HCT116 (cell line): ENCODE results near the gene KIAA1671. TPM values are rescaled to one million over a fixed set of nuclear protein-coding genes. Genes with fewer than 3 reads are reported as not detected.

ENCODE experiments used
- ATAC-seq: fragments of 200-7000 bp; cut with Tn5 transposase; 2 replicates; pipeline ENCODE4 v1.9.1; 2020; ENCODE audit warnings: mild to moderate bottlenecking, moderate library complexity
- BruUV-seq: library from RNA; stranded (reverse); fragments of 400-500 nt; replicated peaks from 2 replicates; lab custom pipeline; 2021; lab: Mats Ljungman, UMichigan
- CTCF ChIA-PET: fragments of 300-600 bp; sonication (Branson Sonifier 250); formaldehyde crosslinking; loops from one replicate; lab custom pipeline; 2021; ENCODE audit warnings: antibody characterized with exemption; lab: Charles Lee
- POLR2A ChIA-PET: fragments of 300-600, 350-600 bp; sonication (Branson Sonifier 250); formaldehyde crosslinking; loops from one replicate; lab custom pipeline; 2021; ENCODE audit warnings: antibody characterized with exemption; lab: Charles Lee
- RAD21 ChIA-PET, 2 experiments: fragments of 300-600 bp; sonication (Branson Sonifier 250); formaldehyde crosslinking; loops; one replicate each; lab custom pipeline; 2023; ENCODE audit warnings: low total read pairs in 2 of 2; ENCODE audit not compliant: uncharacterized antibody in 2 of 2, unreplicated experiment in 2 of 2, low non-redundant PET in 1 of 2; lab: Charles Lee
- DNase-seq: peaks from one replicate; pipeline ENCODE4 v3.0.0-alpha.2; 2010; ENCODE audit warnings: low read depth, low spot score
- H2AFZ ChIP-seq: fragments of 200-600 bp; shearing (Covaris generic), sonication (generic); 2 replicates; pipeline ENCODE4 v1.6.1; 2017; ENCODE audit warnings: low read depth, mixed run types, mixed read lengths, antibody characterized with exemption, low read length; ENCODE audit not compliant: poor library complexity, severe bottlenecking
- H3K27ac ChIP-seq: 2 replicates; pipeline ENCODE4 v1.5.1; 2012; ENCODE audit warnings: low read depth, low read length
- H3K27me3 ChIP-seq: fragments of 200-600 bp; sonication (generic); 2 replicates; pipeline ENCODE4 v1.6.1; 2016; ENCODE audit warnings: mixed run types, low read length, mixed read lengths; ENCODE audit not compliant: insufficient read depth
- H3K36me3 ChIP-seq, 2 experiments: fragments of 200-500 bp in 1 of 2; fragments of 200-600 bp in 1 of 2; sonication (Bioruptor generic) in 1 of 2; sonication (generic) in 1 of 2; 2 replicates each; pipeline versions ENCODE4 v1.5.1 to v1.6.1; 2014 to 2016; ENCODE audit warnings: low read length in 2 of 2, inconsistent platforms in 1 of 2, mixed read lengths in 1 of 2, mixed run types in 1 of 2; ENCODE audit not compliant: insufficient read depth in 2 of 2, control insufficient read depth in 1 of 2
- H3K4me1 ChIP-seq, 2 experiments: fragments of 200-600 bp in 1 of 2; sonication (generic) in 1 of 2; 2 replicates each; pipeline versions ENCODE4 v1.5.1 to v1.6.1; 2012 to 2017; ENCODE audit warnings: low read length in 2 of 2, inconsistent platforms in 1 of 2, mild to moderate bottlenecking in 1 of 2, mixed read lengths in 1 of 2, mixed run types in 1 of 2, moderate library complexity in 1 of 2; ENCODE audit not compliant: insufficient read depth in 2 of 2, control insufficient read depth in 1 of 2
- H3K4me2 ChIP-seq: fragments of 200-600 bp; sonication (generic); 2 replicates; pipeline ENCODE4 v1.6.1; 2017; ENCODE audit warnings: mixed run types, low read length, mixed read lengths
- H3K4me3 ChIP-seq, 2 experiments: fragments of 200-600 bp in 1 of 2; sonication (generic) in 1 of 2; replicated peaks in 1 of 2; 2 replicates each; pipeline ENCODE4 v1.5.1; 2011 to 2016; ENCODE audit warnings: low read length in 2 of 2, control low read depth in 1 of 2, low read depth in 1 of 2, mild to moderate bottlenecking in 1 of 2, mixed read lengths in 1 of 2, mixed run types in 1 of 2
- H3K79me2 ChIP-seq: fragments of 200-600 bp; sonication (generic); 2 replicates; pipeline ENCODE4 v1.6.1; 2017; ENCODE audit warnings: mild to moderate bottlenecking, mixed run types, low read length, moderate library complexity, mixed read lengths; ENCODE audit not compliant: insufficient read depth
- H3K9ac ChIP-seq: fragments of 200-600 bp; sonication (generic); 2 replicates; pipeline ENCODE4 v1.6.1; 2016; ENCODE audit warnings: low read length, mixed read lengths
- H3K9me2 ChIP-seq: fragments of 200-600 bp; sonication (generic), shearing (Covaris generic); 2 replicates; pipeline ENCODE4 v1.6.1; 2017; ENCODE audit warnings: mixed run types, mild to moderate bottlenecking, moderate library complexity; ENCODE audit not compliant: insufficient read depth
- H3K9me3 ChIP-seq, 2 experiments: fragments of 200-500 bp in 1 of 2; fragments of 200-600 bp in 1 of 2; sonication (Bioruptor generic) in 1 of 2; sonication (generic) in 1 of 2; 2 replicates each; pipeline ENCODE4 v1.6.1; 2014 to 2017; ENCODE audit warnings: low read length in 2 of 2, mixed read lengths in 2 of 2, inconsistent platforms in 1 of 2, low read depth in 1 of 2, mild to moderate bottlenecking in 1 of 2, mixed run types in 1 of 2, moderate library complexity in 1 of 2; ENCODE audit not compliant: control insufficient read depth in 1 of 2, insufficient read depth in 1 of 2
- H4K20me1 ChIP-seq: fragments of 200-600 bp; sonication (generic), shearing (Covaris generic); 2 replicates; pipeline ENCODE4 v1.6.1; 2017; ENCODE audit warnings: mixed run types, mild to moderate bottlenecking, moderate library complexity; ENCODE audit not compliant: insufficient read depth
- SP1 ChIP-seq: IDR thresholded peaks from 2 replicates; pipeline ENCODE4 v1.6.1; 2012; ENCODE audit warnings: low read depth
- intact Hi-C: fragments of 100-400 bp; cut with micrococcal nuclease; formaldehyde crosslinking; loops from 2 replicates; pipeline ENCODE4 v1.10.0; 2022
- total RNA-seq: library from RNA; stranded (reverse); gene quantifications from one replicate; pipeline ENCODE4 v1.2.1, GENCODE V29; 2021; ENCODE audit not compliant: unreplicated experiment
- TF ChIP-seq, protein P1 (sequence below): IDR thresholded peaks from 2 replicates; pipeline ENCODE4 v1.6.1; 2012; ENCODE audit warnings: low read depth
- TF ChIP-seq, protein P2 (sequence below), 3 experiments: fragments of 200-600 bp in 1 of 3; sonication (generic) in 1 of 3; IDR thresholded peaks in 2 of 3; conservative IDR thresholded peaks in 1 of 3; 2 replicates each; pipeline ENCODE4 v1.5.1; 2012 to 2017; ENCODE audit warnings: low read depth in 2 of 3, low read length in 2 of 3, antibody characterized with exemption in 1 of 3, borderline replicate concordance in 1 of 3, control low read depth in 1 of 3, mild to moderate bottlenecking in 1 of 3, mixed read lengths in 1 of 3, mixed run types in 1 of 3, moderate library complexity in 1 of 3; ENCODE audit not compliant: insufficient read depth in 1 of 3
- TF ChIP-seq, protein P3 (sequence below): IDR thresholded peaks from 2 replicates; pipeline ENCODE4 v1.6.1; 2012

The KIAA1671 gene
- total RNA-seq, 1 experiment from 2014 or later, result 36.8 TPM

DNA sequence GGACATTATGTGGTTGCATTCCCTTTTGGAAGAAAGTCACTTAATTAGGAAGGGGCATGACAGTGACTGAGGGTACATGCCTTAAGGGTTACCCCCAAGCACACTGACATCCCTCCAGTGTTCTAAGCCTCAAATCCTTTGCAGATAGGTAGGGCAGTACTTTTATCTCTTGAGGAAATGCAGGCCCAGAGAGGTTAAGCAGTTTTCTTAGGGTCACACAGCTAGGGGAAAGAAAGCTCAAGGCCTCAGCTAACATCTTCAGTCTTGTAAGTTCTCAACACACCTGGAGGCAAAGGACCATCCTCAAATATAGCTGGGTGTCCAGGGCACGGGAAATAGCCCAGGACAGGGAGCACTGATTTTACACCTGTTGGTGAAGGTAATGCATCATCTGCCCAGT lies 31.6 kb downstream of the KIAA1671 start:
- Histone ChIP-seq H3K9me3 (no peaks in the 10 kb centered on the region), H3K27ac (no peak overlapping the region), H3K4me3 (no peak overlapping the region), H3K4me1 (peaks cover 8 to 31% of the 10 kb centered on the region in 2 experiments), H2AFZ (no peak overlapping the region), H3K36me3 (no peaks in the 10 kb centered on the region), H3K9me2 (no peaks in the 10 kb centered on the region), H3K9ac (no peak overlapping the region), H3K4me2 (no peak overlapping the region), H4K20me1 (no peaks in the 10 kb centered on the region), H3K79me2 (peaks cover 42% of the 10 kb centered on the region), H3K27me3 (no peaks in the 10 kb centered on the region)
- no peak for DNase-seq
- no peak for TF ChIP-seq SP1
- TF ChIP-seq, protein P1, sequence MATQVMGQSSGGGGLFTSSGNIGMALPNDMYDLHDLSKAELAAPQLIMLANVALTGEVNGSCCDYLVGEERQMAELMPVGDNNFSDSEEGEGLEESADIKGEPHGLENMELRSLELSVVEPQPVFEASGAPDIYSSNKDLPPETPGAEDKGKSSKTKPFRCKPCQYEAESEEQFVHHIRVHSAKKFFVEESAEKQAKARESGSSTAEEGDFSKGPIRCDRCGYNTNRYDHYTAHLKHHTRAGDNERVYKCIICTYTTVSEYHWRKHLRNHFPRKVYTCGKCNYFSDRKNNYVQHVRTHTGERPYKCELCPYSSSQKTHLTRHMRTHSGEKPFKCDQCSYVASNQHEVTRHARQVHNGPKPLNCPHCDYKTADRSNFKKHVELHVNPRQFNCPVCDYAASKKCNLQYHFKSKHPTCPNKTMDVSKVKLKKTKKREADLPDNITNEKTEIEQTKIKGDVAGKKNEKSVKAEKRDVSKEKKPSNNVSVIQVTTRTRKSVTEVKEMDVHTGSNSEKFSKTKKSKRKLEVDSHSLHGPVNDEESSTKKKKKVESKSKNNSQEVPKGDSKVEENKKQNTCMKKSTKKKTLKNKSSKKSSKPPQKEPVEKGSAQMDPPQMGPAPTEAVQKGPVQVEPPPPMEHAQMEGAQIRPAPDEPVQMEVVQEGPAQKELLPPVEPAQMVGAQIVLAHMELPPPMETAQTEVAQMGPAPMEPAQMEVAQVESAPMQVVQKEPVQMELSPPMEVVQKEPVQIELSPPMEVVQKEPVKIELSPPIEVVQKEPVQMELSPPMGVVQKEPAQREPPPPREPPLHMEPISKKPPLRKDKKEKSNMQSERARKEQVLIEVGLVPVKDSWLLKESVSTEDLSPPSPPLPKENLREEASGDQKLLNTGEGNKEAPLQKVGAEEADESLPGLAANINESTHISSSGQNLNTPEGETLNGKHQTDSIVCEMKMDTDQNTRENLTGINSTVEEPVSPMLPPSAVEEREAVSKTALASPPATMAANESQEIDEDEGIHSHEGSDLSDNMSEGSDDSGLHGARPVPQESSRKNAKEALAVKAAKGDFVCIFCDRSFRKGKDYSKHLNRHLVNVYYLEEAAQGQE, result no peak
- TF ChIP-seq, protein P2, sequence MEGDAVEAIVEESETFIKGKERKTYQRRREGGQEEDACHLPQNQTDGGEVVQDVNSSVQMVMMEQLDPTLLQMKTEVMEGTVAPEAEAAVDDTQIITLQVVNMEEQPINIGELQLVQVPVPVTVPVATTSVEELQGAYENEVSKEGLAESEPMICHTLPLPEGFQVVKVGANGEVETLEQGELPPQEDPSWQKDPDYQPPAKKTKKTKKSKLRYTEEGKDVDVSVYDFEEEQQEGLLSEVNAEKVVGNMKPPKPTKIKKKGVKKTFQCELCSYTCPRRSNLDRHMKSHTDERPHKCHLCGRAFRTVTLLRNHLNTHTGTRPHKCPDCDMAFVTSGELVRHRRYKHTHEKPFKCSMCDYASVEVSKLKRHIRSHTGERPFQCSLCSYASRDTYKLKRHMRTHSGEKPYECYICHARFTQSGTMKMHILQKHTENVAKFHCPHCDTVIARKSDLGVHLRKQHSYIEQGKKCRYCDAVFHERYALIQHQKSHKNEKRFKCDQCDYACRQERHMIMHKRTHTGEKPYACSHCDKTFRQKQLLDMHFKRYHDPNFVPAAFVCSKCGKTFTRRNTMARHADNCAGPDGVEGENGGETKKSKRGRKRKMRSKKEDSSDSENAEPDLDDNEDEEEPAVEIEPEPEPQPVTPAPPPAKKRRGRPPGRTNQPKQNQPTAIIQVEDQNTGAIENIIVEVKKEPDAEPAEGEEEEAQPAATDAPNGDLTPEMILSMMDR (IDR thresholded peaks at IDR 0.05 in 2 of 3, conservative IDR thresholded peaks at IDR 0.05 in 1 of 3; ENCODE audit: borderline replicate concordance in 1 of 3, insufficient read depth in 1 of 3, low read depth in 2 of 3, low read length in 2 of 3), result no peak
- TF ChIP-seq, protein P3, sequence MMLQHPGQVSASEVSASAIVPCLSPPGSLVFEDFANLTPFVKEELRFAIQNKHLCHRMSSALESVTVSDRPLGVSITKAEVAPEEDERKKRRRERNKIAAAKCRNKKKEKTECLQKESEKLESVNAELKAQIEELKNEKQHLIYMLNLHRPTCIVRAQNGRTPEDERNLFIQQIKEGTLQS, result no peak
- intact Hi-C loops, result no loop called here
- ChIA-PET RAD21 (no interaction called here), CTCF (interaction anchor here (1.2 kb wide), 1 partner anchor 45 kb away, joined by 4 read pairs; no protein-coding TSS in a partner anchor), POLR2A (interaction anchor here (0.7 kb wide), 1 partner anchor 31 kb away, joined by 8 read pairs; no protein-coding TSS in a partner anchor)
- BruUV-seq, result no TSS peak
- no peak for ATAC-seq
